Stimulated activated CD8-positive, alpha-beta memory T cell treated with anti-CD3 and anti-CD28 coated beads, Interleukin-2, amount 100 ng/mL, for 48 hours (primary cell): ENCODE results near the gene LONRF2.
A peak's percentile ranks its signal among the peaks of the same experiment; 100 is the strongest.
"Not testable (repeated sequence)": the region's sequence is repeated elsewhere in the genome, so short reads cannot be mapped to it uniquely, and the experiment has no call there.

Experiments
- DNase-seq, 2 donors: peaks; one replicate each; pipeline ENCODE4 v3.0.0-alpha.2; 2020; ENCODE audit warnings: low read depth in 2 of 2

Gene LONRF2

DNA sequence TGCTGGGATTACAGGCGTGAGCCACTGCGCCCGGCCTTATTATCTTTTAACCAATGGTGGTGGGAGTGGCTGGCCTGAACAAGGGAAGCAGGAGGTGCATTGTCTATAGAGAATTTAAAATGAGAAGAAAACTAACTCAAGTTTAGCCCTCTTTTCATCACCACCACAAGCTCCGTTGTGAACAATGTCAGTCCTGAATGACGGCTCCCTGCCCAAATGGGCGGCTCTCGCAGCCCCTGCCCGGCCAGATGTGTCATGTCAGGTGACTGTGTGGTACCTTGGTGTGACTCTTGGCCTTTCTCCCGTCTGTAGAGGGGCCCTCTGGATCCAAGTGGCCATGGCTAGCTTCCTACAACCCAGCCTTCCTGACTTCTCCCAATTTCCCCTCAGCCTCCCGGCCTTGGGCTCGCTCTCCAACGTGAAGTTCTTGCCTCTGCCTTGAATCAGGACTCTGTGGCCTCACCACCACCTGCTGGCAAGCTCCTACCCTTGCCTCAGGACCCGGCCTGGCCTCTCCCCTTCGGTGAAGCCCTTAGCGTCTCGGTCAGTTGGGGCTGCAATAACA lies 67.6 kb downstream of the LONRF2 start:
- DNase-seq = no peak

DNA sequence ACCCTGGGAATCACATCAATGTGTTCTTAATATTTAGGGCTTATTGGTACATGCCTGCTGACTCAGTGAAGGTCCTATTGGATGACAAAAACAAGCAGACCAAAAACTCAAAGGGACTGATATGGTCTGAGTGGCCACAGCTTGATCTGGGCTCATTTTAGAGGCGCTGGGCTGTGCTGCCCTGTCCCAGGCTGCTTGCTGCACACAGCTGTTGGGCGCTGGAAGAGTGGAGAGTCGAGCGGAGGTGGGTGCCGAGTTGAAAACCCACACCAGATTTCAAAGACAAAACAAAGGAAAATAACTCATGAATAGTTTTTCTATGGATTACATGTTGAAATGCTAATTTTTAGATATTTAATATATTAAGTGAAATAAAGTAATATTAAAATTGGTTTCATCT lies 68.5 kb downstream of the LONRF2 start:
- no peak for DNase-seq

DNA sequence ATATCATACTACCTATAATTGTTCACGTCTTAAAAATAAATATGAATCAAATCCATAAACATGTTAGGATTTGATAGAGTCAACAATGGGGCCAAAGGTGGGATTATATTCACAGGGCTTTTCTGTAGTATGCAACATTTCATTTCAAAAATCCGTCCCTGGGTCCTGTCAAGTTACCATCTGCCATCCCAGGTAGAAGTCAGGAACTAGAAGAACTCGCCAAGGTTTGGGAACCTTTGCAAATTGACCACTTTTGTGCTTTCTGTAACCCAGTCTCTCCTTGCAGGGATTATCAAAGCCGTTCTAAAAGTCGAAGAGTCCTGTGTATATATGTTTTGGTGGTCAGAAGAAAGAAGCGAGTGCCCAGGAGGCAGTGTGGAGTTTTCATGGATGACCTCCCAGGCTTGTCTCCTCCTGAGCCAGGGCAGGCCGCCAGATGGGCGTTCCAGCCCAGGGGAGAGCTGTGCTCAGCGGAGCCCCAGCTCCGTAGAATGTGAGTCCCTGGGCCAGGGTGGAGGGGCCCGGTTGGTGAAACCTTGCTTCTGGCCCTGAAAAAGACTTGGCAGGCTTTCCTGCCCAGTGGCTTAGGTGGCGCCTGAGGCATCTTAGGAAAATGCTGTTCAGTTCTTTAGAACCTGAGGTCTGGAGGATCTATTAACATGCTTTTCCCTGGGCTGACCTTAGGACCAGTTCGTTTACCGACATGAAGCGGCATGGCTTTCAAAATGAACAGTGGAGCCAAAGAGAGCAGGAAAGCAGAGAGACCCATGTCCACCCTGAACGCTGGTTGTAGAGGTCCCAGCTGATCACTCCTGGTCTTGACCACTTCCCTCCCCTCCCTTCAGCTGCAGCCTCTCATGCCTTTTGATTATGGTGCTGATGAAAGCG lies 69.2 kb downstream of the LONRF2 start:
- no peak for DNase-seq

DNA sequence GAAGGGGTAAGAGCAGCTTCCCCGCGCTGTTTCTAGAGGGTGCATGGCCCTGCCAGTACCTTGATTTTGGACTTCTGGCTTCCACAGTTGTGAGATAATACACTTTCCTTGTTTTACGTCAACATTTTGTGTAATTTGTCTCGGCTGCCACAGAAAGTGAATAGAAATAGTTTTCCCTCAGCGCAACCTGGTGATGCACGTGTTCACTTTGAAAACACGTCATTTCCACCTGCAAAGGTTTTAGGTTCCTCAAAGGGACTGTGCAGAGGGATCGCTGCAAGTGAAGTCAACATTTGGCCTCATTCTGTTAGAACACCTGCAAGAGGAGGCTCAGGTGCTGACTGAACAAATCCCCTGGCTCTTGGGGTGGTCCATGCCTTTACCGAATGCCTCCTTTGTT lies 71.7 kb downstream of the LONRF2 start:
- no peak for DNase-seq

DNA sequence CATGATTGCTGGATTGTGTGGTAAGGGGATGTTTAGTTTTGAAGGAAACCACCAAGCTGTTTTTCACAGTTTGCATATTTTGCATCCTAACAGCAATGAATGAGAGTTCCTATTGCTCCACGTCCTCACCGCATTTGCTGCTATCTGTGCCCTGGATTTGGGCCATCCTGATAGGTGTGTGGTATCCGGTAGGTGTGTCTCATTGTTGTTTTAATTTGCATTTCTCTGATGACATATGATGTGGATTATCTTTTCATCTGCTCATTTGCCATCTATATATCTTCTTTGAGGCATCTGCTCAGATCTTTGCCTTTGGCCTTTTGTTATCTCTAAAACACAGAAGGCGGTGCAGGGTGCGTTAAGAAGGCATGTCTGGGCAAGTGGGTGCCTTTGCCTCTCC lies 73.3 kb downstream of the LONRF2 start:
- DNase-seq = no peak

DNA sequence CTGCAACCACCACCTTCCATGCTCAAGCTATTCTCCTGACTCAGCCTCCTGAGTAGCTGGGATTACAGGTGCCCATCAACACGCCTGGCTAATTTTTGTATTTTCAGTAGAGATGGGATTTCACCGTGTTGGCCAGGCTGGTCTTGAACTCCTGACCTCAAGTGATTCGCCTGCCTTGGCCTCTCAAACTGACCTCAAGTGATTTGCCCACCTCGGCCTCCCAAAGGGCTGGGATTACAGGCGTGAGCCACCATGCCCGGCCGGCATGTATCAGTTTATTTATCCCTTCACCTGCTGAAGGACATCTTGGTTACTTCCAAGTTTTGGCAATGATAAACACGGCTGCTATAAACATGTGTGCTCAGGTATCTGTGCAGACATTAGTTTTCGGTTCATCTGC lies 73.7 kb downstream of the LONRF2 start:
- not testable (repeated sequence) for DNase-seq

DNA sequence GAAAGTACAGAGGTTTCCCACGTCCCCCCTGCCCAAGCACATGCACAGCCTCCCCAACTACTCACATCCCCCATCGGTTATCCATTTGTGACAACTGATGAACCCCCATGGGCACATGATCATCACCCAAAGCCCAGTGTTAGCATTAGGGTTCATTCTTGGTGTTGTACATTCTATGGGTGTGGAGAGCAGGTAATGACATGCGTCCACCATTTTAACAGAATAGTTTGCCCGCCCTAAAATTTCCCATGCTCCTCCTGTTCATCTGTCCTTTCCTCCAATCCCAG lies 74.3 kb downstream of the LONRF2 start:
- no peak for DNase-seq

DNA sequence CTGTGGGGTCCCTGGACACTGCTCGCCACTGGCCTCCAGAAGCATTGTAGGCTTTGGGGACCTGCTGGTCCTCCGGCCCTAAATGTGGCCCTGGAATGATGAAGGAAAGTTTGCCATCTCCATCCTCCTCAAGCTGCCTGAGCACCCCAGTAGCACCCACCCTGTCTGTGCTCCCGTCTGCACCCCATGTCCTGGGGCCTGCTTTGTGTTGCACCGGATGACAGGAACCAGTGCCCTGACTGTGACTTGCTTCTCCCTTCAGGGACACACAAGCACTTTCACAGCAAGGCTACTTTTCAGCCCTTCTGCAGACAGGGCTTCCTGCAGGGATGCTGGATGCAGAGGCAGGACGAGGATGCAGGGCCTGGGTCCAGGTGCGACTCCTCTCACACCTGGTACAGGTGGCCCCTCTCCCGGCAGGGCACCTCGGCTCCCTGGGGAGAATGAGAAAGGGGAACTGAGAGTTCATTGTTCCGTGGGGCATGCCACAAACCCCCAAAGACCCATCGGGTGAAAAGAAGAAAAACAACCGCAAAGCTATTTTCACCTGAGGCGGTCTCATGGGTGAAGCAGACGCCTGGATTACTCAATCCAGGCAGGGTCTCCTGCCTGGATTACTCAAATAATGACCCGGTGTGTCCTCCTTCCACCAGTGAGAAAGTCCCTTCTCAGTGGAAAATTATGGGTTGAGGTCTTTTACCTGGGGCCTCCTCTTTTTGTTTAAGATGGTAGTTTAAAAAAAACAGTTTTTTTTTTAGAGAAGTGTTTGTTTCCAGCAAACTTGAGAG lies 74.9 kb downstream of the LONRF2 start:
- DNase-seq = no peak

DNA sequence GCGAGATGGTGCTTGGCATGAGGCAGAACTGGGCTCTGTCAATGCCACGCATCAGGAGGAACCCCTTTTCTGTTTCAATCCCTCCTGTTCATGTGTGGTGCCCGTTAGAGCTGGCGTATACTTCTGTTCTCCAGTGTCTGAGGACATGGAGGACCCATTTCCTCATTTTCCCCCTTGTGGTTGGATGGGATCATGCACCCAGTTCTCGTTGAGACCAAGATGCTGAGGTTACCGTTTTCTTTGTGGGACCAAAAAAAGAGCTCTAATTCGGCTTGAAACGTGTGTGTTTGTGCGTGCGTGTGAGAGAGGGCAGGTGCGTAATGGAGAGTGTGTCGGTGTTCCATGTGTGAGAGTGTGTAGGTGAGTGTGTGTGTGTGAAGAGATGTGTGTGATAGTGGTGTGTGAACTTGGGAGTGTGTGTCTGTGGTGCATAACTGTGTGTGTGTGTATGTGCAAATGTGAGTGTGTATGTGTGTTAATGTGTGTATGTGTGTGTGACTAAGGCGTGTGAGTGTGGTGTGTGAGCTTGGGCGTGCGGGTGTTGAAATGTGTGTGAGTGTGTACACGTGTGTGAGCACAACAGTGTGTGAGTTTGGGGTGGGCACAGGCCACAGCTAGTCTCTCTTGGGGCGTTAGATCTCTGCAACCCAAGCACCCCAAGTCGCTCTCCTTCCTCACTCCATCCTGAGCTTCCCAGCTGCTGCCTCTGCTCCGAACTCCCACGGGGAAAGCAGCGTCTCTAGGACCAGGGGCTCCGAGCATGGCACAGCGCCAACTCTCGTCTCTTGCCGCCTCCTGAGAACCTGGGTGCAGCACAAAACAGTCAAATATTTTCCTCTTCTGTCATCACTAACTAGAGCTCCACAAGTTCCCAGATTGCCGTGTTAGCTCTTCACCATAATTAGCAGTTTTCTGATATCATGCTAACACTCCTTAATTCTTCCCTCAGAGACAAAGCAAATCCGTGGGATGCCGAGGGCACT lies 75.8 kb downstream of the LONRF2 start:
- no peak for DNase-seq

DNA sequence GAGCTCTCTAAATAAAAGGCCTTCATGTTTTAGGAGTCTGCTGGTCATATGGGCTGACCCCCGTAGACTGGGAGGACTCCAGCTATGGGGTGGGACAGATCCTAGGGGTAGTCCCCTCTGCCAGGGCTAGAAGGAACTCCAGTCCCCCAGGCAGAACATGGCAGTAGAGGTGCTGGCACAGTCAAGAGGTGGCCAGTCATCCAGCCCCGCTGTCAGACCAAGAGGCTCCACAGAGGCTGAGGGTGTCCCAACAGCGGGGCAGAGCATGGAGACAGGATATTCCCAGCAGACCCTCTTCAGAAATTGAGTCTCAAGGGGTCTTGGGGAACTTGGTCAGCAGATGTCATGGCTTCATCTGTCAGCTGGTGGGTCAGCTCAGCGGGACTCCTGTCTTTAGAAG lies 76.6 kb downstream of the LONRF2 start:
- no peak for DNase-seq

DNA sequence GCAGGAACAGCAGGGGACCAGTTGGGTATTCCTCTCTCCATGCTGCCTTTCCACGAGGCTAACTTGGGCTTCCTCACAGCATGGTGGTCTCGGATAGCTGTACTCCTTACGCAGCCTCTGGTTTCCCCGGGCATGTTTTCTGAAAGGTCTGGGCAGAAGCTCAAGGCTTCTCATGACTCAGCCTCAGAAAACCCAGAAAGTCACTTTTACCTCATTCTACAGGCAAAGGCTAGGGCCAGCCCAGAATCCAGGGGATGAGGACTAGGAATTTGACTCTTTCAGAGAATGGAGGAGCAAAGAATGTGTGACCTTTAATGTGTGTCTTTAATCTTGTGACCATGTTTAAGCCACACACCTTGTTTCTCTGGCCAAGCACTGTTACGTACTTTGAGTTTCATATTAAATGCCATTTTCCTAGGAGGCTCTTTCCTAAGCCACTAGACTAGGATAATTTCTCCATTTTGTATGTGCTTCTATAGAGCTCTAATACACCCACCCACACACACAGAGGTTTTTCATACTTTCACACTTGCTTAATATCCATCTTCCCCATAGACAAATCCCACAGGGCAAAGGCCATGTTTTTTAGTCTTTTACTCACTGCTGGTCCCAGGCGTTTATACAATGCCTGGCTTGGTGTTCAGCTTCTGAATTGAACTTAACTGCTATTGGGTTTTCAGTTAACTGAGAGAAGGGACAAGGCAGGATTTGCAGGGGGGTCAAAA lies 77.3 kb downstream of the LONRF2 start:
- DNase-seq = no peak

DNA sequence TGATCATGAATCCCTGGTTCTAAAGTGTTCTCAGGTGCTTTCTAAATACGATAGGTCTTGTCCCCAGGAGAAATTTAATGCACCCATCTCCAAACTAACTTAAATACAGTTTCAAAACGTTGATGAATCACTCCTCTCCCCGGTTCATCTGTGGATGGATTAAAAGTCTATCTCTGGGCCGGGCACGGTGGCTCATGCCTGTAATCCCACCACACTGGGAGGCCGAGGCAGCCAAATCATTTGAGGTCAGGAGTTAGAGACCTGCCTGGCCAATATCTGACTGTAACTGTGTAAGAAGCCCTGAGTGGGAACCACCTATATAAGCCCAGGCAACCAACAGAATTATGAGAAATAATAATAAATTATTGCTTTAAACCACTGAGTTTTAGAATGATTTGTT lies 78.7 kb downstream of the LONRF2 start:
- no peak for DNase-seq

DNA sequence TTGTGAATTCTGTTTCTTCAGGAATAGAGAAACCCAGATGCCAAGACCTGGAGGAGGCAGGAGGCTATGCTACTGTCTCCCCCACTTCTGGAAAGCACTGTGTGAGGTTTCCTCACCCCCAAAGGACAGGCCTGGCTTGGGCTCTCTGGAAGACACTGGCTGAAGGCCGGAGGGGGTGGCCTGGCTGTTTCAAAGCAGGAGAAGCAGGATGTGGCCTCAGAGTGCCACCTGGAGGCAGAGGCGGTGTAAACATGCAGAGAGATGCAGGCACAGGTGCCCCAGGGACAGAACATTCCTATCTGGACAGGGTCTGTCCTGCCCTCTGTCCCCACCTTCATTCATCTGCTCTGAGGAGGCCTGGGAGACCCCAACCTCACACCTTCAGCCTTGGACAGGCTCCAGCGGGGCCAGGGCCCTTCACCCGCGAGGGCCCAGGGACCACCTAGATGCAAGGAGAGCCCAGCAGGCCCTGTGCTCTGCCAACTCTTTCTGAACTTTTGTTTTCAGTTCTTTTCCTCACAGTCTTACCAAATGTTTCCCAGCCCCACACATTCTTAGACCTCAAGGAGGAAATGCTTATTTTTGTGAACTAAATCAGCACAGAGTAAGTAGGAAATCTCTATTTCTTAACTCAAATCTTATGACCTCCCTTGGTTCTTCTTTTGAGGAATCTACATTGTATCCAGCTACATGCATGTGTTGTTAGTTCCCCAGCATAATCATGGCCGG lies 79.2 kb downstream of the LONRF2 start:
- DNase-seq = peak; percentile 34 to 36

DNA sequence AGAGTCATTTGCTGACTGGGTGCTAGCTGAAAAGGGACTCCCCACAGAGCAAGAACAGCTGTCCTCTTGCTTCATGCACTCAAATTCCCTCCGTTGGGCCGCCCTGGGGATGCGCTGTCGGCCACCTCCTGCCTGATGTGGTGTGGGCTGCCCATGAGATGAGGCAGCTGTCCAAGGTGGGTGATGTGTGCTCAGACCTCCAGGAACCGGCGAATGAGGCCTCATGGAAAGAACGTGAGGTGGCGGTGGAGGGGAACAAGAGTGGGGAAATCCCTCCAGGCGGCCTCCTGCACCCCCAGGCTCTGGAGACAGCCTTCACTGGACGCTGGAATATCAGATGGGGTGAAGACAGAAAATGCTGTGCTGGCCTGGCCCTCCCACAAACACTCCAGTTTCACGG lies 79.8 kb downstream of the LONRF2 start:
- no peak for DNase-seq

DNA sequence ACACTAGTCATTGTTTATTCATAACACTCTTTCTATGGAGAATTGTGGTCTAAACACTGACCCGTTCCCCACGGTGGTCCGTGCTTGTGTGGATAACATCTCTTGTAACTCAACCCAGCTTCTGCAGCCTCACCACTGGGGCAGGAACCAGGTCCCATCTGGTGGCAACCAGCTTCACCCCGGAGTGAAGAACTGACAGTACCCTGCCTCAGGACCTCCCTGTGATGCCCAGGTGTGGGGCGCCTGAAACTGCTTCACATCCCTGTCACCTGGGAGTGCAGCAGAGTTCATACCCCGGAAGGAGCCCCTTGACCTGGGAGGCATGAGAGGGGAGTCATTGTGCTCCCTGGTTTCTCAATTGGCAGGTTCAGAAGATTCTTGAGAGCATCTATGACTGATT lies 81.1 kb downstream of the LONRF2 start:
- DNase-seq = no peak

DNA sequence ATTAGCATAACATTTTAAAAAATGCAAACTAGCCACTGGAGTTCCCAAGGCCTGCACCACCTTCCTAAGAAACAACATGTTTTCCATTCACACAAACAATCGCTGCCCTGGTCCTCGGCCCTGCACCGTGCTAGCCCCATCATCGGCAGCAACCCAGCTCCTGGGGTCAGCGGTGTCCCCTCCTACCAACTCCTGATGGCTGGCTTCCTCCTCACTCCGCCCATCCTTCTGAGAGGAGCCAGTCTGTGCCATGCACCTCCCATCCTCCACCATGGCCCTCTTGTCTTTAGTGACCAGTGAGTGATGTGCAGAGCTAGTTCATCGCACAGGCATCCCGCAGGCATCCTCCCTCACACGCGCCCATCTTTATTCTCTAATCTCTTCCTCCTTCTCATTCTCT lies 81.9 kb downstream of the LONRF2 start:
- DNase-seq = no peak

DNA sequence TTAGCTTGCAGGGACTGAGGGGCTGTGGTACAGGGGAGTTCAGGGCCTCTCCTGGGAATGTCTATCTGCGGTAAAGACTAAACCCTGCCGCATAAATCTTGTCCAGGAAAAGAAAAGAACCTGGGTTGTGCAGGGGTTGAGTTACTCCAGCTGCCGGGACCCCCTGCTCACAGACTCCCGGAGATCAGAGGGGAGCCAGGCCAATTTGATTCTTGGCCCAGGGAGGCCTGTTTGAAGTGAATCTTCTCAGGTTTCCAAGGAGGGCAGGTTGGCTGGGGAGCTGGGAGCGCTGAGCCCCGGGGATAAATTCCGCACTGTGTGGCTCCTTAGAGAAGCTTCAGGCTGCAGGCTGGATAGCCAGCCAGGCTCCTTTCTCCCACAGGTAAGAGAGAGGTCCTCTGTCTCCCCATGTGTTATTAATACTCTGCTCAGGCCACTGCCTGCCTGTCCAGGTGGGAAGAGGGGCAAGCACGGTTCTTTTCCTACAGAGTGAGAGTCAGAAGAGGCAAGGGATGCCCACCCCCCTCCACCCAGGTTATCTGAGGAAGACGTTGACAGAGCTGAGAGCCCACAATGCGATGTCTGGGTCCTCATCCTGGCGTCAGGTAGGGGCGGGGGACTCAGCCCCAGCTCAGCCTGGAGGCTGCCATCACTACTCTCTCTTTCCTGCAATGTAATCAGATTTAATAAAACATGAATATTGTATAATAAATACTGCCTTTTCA lies 82.7 kb downstream of the LONRF2 start:
- no peak for DNase-seq

DNA sequence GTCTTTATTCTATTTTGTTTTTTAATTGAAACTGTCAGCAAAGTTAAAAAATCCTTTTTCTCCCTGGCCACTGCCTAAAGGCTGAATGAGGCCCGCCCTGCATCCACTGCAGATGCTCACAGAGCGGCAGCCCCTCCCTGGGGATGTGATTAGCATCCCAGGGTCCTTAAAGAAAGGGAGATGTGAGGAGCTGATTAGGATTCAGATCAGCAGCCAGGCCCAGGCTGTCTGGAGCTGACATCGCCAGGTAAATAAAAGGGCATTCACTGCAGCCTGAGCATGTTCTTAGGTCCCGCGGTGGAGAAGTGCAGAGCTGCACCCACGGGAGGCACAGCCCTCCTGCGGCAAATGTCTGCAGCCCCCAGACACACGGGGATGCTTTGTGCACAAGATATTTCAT lies 83.8 kb downstream of the LONRF2 start:
- DNase-seq = no peak

DNA sequence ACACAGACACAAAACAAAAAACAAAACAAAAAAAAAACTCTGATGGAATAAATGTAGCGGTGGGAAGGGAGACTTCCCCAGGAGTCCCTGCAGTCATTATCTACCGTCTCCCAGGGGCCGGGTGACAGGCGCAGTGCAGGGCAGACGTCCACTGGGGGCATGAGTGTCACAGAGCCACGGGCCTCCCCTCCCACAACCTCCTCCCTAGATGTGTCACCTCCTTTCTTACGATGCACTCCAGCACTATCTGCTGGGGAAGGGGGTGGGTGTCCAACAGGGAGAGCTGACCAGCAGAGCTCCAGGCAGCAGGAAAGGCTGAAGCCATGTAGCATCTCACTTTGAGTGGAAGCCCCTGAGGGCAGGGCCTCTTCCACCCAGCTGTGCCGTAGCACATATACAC lies 84.5 kb downstream of the LONRF2 start:
- no peak for DNase-seq

DNA sequence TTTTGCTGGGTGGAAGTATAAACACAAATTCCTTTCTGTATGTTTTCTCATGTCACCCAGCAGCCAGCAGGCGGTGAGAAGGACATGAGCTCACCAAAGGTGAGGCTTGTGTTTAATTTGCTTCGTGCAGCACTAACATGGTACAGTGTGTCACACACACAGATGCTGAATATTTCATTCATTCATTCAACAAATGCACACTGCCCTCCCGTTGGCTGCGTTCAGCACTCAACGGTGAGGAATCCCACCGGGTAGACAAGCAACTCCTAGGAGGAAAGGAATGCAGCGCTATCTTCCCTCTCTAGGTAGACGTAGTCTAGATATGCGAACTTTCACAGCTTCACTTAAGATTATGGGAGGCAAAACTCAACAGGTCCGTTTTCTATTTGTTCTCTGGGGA lies 85.1 kb downstream of the LONRF2 start:
- DNase-seq = no peak
